Fibroblast of skin of right biceps (primary cell): Measurements from ENCODE around the gene LRRFIP2.
"Not testable (repeated sequence)": the region's sequence is repeated elsewhere in the genome, so short reads cannot be mapped to it uniquely, and the experiment has no call there.

Source experiments
- DNase-seq: peaks from one replicate; pipeline ENCODE4 v3.0.0-alpha.2; 2013

LRRFIP2 gene, protein sequence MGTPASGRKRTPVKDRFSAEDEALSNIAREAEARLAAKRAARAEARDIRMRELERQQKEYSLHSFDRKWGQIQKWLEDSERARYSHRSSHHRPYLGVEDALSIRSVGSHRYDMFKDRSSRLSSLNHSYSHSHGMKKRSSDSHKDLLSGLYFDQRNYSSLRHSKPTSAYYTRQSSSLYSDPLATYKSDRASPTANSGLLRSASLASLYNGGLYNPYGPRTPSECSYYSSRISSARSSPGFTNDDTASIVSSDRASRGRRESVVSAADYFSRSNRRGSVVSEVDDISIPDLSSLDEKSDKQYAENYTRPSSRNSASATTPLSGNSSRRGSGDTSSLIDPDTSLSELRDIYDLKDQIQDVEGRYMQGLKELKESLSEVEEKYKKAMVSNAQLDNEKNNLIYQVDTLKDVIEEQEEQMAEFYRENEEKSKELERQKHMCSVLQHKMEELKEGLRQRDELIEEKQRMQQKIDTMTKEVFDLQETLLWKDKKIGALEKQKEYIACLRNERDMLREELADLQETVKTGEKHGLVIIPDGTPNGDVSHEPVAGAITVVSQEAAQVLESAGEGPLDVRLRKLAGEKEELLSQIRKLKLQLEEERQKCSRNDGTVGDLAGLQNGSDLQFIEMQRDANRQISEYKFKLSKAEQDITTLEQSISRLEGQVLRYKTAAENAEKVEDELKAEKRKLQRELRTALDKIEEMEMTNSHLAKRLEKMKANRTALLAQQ

DNA sequence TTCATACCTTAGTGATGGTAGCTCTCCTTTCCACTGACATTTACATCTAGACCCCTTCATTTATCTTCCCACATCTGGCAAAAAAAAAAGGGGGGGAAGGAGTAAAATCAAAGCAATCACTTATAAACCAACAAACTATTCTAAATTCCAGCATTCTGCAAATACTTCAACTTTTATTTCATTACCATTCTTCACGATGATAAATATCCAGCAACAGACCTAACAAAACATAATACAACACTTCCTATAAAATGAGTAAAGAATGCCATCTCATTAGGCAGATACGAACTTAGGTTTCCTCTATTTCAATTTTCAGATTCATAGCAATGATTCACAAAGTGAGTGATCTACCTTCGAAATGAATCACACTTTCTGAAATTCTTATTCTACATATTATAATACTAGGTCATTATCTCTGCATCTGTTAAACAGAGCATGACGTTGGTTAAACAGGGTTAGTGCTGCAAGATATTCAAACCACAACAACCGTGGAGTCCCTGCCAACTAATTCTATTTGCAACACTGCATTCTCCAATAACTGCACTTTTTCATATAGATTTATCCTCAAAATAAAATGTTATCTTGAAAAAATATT, at the start of gene LRRFIP2:
LRRFIP2 (minus strand) TSS at position 51 of the 595 bp plus-strand sequence. CDS start 25,599 bp downstream, outside the sequence.
- DNase-seq: peak; percentile 89

- DNase-seq: no peak
These were observed 49.2 kb upstream of the LRRFIP2 start for GRCh38 chr3:37223576-37223975.

DNA sequence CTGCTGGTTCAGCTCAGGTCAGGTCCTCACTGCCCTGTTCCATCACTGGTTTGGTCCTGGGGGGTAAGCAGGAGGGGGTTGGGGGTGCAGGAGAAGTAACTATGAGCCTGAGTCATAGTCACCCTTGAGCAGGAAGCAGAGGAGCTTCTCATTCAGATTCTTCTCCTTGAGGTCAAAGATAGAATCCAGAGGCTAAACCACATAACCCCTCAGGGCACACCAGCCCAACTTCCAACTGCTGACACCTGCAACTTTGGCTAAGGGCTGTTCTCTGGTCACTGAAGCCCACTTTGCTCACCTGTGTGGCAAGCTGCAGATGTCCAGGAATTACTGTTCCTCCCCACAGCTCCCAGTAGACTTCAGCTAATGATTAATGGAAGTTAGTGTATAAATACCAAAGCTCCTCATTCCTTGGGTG, 48.8 kb upstream of the LRRFIP2 start:
- DNase-seq: peak; percentile 28

GRCh38 chr3:37222542-37222941, 48.2 kb upstream of the LRRFIP2 start:
- not testable (repeated sequence) for DNase-seq

DNA sequence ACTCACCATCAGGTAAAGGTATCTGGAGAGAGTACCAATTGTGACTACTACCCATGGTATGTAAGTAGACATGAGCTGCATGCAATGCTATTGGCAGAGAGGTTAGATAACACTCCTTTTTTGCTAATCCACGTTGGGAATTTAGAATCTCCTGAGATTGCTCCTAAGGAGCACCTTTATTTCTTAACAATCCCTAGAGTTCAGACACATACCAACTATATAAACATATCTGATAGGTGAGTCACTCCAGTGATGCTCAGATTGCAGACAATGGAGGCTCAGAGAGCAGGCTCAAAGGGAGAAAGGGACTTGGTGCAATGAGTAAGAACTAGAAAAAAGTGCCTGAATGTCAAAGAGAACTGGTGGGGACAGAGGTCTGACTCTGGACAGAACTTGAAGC, 47.0 kb upstream of the LRRFIP2 start:
- peak; percentile 86 for DNase-seq

DNA sequence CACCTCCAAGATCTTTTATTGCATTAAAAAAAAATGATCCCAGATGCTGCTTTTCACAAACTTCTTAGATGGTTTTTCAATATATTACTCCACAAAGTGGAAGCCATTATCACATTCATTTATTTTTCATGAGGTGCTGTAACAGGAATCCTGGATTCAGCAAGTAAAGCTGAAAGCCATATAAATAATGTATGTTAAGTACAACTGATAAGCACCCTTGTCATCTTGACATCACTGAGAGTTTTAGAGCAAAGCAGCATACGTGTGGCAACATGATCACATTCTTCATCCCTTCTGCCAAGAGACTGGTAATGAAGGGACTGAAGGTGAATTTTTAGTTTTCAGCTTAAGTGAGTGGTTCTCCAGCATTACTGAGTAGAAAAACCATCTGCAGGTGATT, 44.9 kb upstream of the LRRFIP2 start:
- DNase-seq: no peak

DNA sequence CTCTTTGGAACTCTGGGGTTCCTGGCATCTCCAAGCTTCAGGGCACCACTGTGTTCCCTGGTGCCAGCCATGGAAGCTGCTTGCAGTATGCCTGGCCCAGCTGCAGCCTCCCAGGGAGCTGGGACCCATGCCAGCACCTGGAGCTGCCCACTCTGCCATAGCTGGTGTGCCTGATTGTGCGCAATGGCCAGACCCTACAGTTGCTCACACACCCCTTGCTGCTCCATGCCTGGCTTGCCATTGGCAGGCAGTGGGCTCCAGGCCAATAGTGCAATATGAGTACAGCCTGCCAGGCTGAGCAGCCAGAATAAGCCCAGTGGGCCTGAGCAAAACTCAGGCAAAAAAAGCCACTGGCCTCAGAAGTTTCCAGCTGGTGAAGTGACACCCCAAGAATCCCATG, 43.8 kb upstream of the LRRFIP2 start:
- no peak for DNase-seq

GRCh38 chr3:37217098-37217849, 42.9 kb upstream of the LRRFIP2 start:
- DNase-seq: no peak

- DNase-seq: no peak
These were observed 42.3 kb upstream of the LRRFIP2 start for GRCh38 chr3:37216597-37217097.

DNA sequence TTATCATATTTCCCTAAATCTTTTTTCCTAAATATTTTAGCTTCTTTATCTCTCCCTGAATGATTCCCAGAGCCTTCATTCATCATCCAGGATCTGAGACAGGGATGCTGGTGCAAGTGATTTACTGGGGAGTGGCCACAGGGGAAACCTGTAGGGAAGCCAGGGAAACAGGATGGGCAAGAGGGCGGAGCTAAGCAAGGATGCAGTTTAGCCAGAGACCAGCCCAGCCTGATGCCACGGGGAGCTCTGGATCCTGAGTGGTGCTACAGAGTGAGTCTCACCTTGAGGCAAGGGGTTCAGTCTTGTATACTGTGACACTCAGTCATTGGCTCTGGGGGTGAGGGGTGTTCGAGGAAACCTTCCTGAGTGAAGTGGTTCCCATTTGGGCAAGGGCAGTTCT, 39.7 kb upstream of the LRRFIP2 start:
- DNase-seq: no peak

DNA sequence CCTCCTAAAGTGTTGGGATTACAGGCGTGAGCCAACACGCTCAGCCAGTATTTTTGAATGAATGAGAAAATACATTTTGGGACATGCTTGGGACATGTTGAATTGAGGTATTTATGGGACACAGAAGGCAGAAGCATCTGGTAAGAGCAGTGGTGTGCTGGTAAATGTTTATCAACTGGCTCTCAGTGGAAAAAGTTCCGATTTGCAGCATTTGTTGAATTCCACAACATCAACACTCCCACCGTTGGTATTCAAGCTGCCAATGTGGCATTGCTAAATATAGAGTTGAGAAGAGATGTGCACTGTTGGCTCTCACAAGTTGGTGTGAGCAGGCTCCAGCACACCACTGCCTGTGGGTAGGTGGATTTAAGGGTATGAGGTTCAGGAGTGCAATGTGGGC, 35.8 kb upstream of the LRRFIP2 start:
- DNase-seq: peak; percentile 44

GRCh38 chr3:37208576-37208975, 34.2 kb upstream of the LRRFIP2 start:
- DNase-seq: not testable (repeated sequence)

- DNase-seq: not testable (repeated sequence)
These were observed 33.6 kb upstream of the LRRFIP2 start for GRCh38 chr3:37208008-37208407.

- DNase-seq: peak; percentile 83
These were observed 31.7 kb upstream of the LRRFIP2 start for GRCh38 chr3:37206041-37206440.

- no peak for DNase-seq
These were observed 29.9 kb upstream of the LRRFIP2 start for GRCh38 chr3:37204314-37204713.

GRCh38 chr3:37202035-37202434, 27.7 kb upstream of the LRRFIP2 start:
- DNase-seq: no peak

DNA sequence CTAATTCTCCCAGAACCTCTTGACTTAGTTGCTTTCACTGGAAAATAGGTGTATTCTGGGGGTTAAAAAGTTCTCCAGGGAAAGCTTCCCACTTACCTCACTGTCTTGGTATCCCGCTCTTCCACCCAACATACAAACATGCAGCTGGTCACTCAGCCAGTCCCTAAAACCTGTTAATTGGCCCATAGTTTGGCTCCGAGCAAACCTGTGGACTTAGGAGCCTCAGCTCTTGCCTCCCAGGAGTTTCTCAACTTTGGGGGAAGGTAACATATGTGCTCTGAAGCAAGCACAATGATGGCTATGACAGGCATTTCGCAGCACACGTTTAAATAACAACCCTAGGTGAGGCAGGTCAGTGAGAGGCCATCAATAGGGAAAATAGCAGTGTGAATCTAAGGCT, 25.8 kb upstream of the LRRFIP2 start:
- DNase-seq: no peak

DNA sequence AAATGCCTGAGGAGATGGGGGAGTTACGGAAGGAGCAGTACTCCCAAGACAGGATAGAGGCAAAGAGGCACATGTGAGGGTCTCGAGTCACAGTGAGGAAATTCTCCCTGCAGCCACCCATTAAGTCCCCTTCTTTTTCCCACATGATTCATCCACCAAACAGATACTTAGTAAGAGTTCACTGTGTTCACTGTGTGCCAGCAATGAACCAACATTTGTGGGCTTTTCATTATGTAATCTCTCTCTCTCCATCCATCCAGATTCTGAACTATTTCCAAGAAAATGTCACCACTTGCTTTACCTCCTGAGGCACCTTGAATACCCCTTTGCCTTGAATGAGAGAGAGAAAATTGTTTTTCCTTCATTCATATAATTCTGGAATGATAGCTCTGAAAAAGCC, 24.6 kb upstream of the LRRFIP2 start:
- DNase-seq: peak; percentile 77

- DNase-seq: no peak
These were observed 24.2 kb upstream of the LRRFIP2 start for GRCh38 chr3:37198547-37198946.

GRCh38 chr3:37197810-37198371, 23.5 kb upstream of the LRRFIP2 start:
- DNase-seq: peak; percentile 94

DNA sequence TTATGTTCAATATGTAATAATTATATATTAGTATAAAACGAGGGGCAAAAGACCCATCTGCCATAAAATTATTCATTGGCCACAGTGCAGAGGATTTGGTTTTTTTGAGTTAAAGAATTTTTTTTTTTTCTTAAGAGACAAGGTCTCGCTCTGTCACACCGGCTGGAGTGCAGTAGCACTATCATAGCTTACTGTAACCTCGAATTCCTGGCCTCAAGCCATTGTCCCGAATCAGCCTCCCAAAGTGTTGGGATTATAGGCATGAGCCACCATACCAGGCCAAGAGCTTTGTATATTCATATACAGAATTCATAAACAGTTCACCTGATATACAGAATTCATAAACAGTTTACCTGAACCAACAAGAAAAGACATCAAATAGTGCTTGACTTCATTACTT, 20.2 kb upstream of the LRRFIP2 start:
- DNase-seq: no peak

GRCh38 chr3:37190667-37191066, 16.3 kb upstream of the LRRFIP2 start:
- DNase-seq: no peak

DNA sequence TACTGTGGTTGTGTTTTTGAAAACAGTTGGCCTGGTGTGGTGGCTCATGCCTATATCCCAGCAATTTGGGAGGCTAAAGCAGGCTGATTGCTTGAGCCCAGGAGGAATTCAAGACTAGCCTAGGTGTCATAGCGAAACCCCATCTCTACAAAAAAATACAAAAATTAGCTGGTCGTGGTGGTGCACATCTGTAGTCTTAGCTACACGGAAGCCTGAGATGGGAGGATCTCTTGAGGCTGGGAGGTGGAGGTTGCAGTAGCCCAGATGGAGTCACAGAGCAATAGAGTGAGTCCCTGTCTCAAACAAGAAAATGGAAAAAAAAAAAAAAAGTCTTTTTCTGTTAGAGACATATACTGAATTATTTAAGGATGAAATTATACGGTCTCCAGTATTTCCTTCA, 14.7 kb upstream of the LRRFIP2 start:
- no peak for DNase-seq
